GM12878 (cell line): ENCODE data around the gene UBE2Z. TPM values are rescaled to one million over a fixed set of nuclear protein-coding genes. Genes with fewer than 3 reads are reported as not detected.
A peak's percentile ranks its signal among the peaks of the same experiment; 100 is the strongest.

Source experiments
- ATF7 ChIP-seq: fragments of 450-650 bp; IDR thresholded peaks from 2 replicates; pipeline ENCODE4 v1.6.1; 2016; ENCODE audit warnings: low read depth, mild to moderate bottlenecking
- BACH1 ChIP-seq: fragments of 450-650 bp; IDR thresholded peaks from 2 replicates; pipeline ENCODE4 v1.6.1; 2017; ENCODE audit warnings: mild to moderate bottlenecking, borderline replicate concordance
- BRCA1 ChIP-seq: IDR thresholded peaks from 2 replicates; pipeline ENCODE4 v1.6.1; 2011; ENCODE audit warnings: low read depth, low read length, improper control_type of control experiment
- CBX5 ChIP-seq: sonication (generic); IDR thresholded peaks from 2 replicates; pipeline ENCODE4 v1.6.1; 2016; ENCODE audit warnings: low read depth, moderate library complexity, mild to moderate bottlenecking, inconsistent platforms
- CHD1 ChIP-seq: IDR thresholded peaks from 2 replicates; pipeline ENCODE4 v1.6.1; 2012; ENCODE audit warnings: low read depth, low read length, improper control_type of control experiment
- EGR1 ChIP-seq, 2 experiments: IDR thresholded peaks; 1 replicate in 1 of 2; 2 replicates in 1 of 2; pipeline ENCODE4 v1.6.1; 2011 to 2012; ENCODE audit warnings: low read depth in 2 of 2, low read length in 2 of 2, borderline replicate concordance in 1 of 2, mild to moderate bottlenecking in 1 of 2, moderate library complexity in 1 of 2
- EZH2 ChIP-seq: IDR thresholded peaks from 2 replicates; pipeline ENCODE4 v1.6.1; 2012; ENCODE audit warnings: low read depth, mild to moderate bottlenecking, control low read depth, inconsistent platforms, low read length, borderline replicate concordance; ENCODE audit not compliant: control insufficient read depth
- IRF4 ChIP-seq: IDR thresholded peaks from 2 replicates; pipeline ENCODE4 v1.6.1; 2011; ENCODE audit warnings: low read depth, low read length
- MAX ChIP-seq: IDR thresholded peaks from 2 replicates; pipeline ENCODE4 v1.6.1; 2012; ENCODE audit warnings: low read depth, low read length, improper control_type of control experiment
- MLLT1 ChIP-seq: fragments of 450-650 bp; IDR thresholded peaks from 2 replicates; pipeline ENCODE4 v1.6.1; 2016; ENCODE audit warnings: mild to moderate bottlenecking
- MYB ChIP-seq: fragments of 150-350 bp; IDR thresholded peaks from 2 replicates; pipeline ENCODE4 v1.6.1; 2014; ENCODE audit warnings: mild to moderate bottlenecking, low read depth, low read length, borderline replicate concordance
- NR2C1 ChIP-seq: fragments of 450-650 bp; IDR thresholded peaks from 2 replicates; pipeline ENCODE4 v1.6.1; 2017; ENCODE audit warnings: antibody characterized with exemption, mild to moderate bottlenecking, moderate library complexity
- RAD21 ChIP-seq: IDR thresholded peaks from 2 replicates; pipeline ENCODE4 v1.6.1; 2011; ENCODE audit warnings: mild to moderate bottlenecking, low read depth, low read length, moderate library complexity; ENCODE audit not compliant: insufficient read depth
- SMC3 ChIP-seq: IDR thresholded peaks from 2 replicates; pipeline ENCODE4 v1.6.1; 2011; ENCODE audit warnings: low read length, improper control_type of control experiment, borderline replicate concordance
- TAF1 ChIP-seq: IDR thresholded peaks from 2 replicates; pipeline ENCODE4 v1.6.1; 2011; ENCODE audit warnings: mild to moderate bottlenecking, low read depth, low read length, borderline replicate concordance
- TBL1XR1 ChIP-seq: IDR thresholded peaks from 2 replicates; pipeline ENCODE4 v1.6.1; 2012; ENCODE audit warnings: low read depth, low read length, improper control_type of control experiment
- USF1 ChIP-seq: IDR thresholded peaks from 2 replicates; pipeline ENCODE4 v1.6.1; 2011; ENCODE audit warnings: borderline replicate concordance, low read depth, mild to moderate bottlenecking, moderate library complexity, mixed read lengths, low read length; ENCODE audit not compliant: insufficient read depth; ENCODE audit errors: extremely low read length
- ZNF217 ChIP-seq: fragments of 450-650 bp; IDR thresholded peaks from 2 replicates; pipeline ENCODE4 v1.6.1; 2017; ENCODE audit warnings: antibody characterized with exemption, mild to moderate bottlenecking
- ZNF384 ChIP-seq: IDR thresholded peaks from 2 replicates; pipeline ENCODE4 v1.6.1; 2012; ENCODE audit warnings: low read depth, mild to moderate bottlenecking, low read length, improper control_type of control experiment, borderline replicate concordance
- polyA plus RNA-seq, 11 experiments: library from polyadenylated mRNA; depleted of rRNA in 4 of 11; unstranded in 6 of 11; stranded (reverse) in 5 of 11; fragments of >200 nt; fragmentation: Nextera tagmentation in 4 of 11; fragmentation: Illumina TruSeq in 1 of 11; extraction: Ambion mirVana in 4 of 11; extraction: Trizol in 1 of 11; gene quantifications; 1 replicate in 1 of 11; 2 replicates in 10 of 11; pipeline versions ENCODE4 v1.2.1 to v1.2.3, GENCODE V29; 2011 to 2016; ENCODE audit warnings: inconsistent platforms in 2 of 11, missing spikeins in 2 of 11, low read depth in 1 of 11
- total RNA-seq, 4 experiments: library from RNA; depleted of rRNA in 3 of 4; stranded (reverse); fragments of >200 nt in 3 of 4; fragmentation: Illumina TruSeq in 1 of 4; extraction: Trizol in 1 of 4; gene quantifications; 2 replicates each; pipeline versions ENCODE4 v1.2.1 to v1.2.3, GENCODE V29; 2013 to 2021
- TF ChIP-seq, protein P1 (sequence below): fragments of 450-650 bp; IDR thresholded peaks from 2 replicates; pipeline ENCODE4 v1.6.1; 2018; ENCODE audit warnings: borderline replicate concordance, mild to moderate bottlenecking; ENCODE audit not compliant: partially characterized antibody
- TF ChIP-seq, protein P2 (sequence below): fragments of 450-650 bp; formaldehyde crosslinking; IDR thresholded peaks from 2 replicates; pipeline ENCODE4 v1.5.0; 2022; ENCODE audit warnings: mild to moderate bottlenecking, missing genetic modification characterization

The UBE2Z gene
- total and polyA plus RNA-seq, 10 of the 15 experiments (the other 5 are each of a cell fraction or from before 2014, with no cell fraction given) = 23.1 to 191 (median 57.4) TPM

DNA sequence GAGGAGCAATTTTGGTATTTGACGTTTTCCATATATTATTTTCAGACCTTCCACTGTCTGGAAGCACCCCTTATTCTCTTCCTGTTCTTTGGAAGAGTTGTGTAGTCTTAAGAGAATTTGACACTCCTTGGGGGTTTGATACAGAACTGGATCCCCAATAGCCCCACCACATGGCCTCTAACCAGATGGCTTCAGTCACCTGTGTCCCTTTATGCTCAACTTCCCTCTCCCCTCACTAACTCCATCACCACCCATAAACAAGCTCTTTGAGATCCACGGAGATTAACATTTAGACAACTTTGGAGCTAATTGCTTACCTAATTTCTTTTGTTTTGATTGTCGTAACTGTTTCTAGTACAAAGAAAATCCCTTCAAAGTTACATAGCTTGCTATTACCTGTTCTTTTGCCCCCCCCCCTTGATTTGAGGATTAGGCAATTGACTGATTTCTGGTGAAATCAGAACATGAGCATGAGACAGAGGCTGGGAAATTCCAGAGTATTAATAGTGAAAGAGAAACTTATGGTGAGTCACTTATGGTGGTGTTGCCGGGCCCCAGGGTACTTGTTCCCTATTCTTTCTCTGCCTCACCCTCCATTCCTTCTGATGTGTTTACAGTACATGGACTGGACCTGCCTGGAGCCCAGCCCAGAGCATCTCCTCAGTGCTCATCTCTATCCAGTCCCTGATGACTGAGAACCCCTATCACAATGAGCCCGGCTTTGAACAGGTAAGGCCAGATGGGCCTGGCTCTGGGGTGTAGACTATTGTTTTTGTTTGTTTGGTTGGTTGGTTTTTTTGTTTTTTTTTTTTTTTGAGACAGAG is 7.5 kb downstream of the UBE2Z start (continued):
- TF ChIP-seq, protein P1, sequence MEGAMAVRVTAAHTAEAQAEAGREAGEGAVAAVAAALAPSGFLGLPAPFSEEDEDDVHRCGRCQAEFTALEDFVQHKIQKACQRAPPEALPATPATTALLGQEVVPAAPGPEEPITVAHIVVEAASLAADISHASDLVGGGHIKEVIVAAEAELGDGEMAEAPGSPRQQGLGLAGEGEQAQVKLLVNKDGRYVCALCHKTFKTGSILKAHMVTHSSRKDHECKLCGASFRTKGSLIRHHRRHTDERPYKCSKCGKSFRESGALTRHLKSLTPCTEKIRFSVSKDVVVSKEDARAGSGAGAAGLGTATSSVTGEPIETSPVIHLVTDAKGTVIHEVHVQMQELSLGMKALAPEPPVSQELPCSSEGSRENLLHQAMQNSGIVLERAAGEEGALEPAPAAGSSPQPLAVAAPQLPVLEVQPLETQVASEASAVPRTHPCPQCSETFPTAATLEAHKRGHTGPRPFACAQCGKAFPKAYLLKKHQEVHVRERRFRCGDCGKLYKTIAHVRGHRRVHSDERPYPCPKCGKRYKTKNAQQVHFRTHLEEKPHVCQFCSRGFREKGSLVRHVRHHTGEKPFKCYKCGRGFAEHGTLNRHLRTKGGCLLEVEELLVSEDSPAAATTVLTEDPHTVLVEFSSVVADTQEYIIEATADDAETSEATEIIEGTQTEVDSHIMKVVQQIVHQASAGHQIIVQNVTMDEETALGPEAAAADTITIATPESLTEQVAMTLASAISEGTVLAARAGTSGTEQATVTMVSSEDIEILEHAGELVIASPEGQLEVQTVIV = no peak
- TF ChIP-seq MLLT1 (no peak), EGR1 (IDR thresholded peaks at IDR 0.05; ENCODE audit: borderline replicate concordance in 1 of 2, low read depth in 2 of 2, low read length in 2 of 2) (no peak), MYB (no peak), TBL1XR1 (no peak), BRCA1 (no peak), SMC3 (no peak), IRF4 (peak; percentile 76; the same call in 1 of the 2 replicates), USF1 (no peak), BACH1 (no peak), CHD1 (no peak), NR2C1 (no peak), RAD21 (no peak), EZH2 (no peak), CBX5 (no peak), ZNF217 (no peak), MAX (no peak), ATF7 (peak; percentile 73), ZNF384 (no peak), TAF1 (no peak)
- TF ChIP-seq, protein P2, sequence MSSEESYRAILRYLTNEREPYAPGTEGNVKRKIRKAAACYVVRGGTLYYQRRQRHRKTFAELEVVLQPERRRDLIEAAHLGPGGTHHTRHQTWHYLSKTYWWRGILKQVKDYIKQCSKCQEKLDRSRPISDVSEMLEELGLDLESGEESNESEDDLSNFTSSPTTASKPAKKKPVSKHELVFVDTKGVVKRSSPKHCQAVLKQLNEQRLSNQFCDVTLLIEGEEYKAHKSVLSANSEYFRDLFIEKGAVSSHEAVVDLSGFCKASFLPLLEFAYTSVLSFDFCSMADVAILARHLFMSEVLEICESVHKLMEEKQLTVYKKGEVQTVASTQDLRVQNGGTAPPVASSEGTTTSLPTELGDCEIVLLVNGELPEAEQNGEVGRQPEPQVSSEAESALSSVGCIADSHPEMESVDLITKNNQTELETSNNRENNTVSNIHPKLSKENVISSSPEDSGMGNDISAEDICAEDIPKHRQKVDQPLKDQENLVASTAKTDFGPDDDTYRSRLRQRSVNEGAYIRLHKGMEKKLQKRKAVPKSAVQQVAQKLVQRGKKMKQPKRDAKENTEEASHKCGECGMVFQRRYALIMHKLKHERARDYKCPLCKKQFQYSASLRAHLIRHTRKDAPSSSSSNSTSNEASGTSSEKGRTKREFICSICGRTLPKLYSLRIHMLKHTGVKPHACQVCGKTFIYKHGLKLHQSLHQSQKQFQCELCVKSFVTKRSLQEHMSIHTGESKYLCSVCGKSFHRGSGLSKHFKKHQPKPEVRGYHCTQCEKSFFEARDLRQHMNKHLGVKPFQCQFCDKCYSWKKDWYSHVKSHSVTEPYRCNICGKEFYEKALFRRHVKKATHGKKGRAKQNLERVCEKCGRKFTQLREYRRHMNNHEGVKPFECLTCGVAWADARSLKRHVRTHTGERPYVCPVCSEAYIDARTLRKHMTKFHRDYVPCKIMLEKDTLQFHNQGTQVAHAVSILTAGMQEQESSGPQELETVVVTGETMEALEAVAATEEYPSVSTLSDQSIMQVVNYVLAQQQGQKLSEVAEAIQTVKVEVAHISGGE (CRISPR knock-in tag) = peak; percentile 70
